SK-N-MC (cell line): ENCODE data around the gene PCDHGC4.

Source experiments
- FOXP2 ChIP-seq: optimal IDR thresholded peaks from 2 replicates; pipeline ENCODE3; 2011; ENCODE audit warnings: mild to moderate bottlenecking, moderate library complexity; ENCODE audit not compliant: insufficient read depth; ENCODE audit errors: extremely low read length, control extremely low read depth
- POLR2AphosphoS5 ChIP-seq: IDR thresholded peaks from 2 replicates; pipeline ENCODE4 v1.6.1; 2012; ENCODE audit warnings: mild to moderate bottlenecking, low read depth, low read length, borderline replicate concordance

DNA sequence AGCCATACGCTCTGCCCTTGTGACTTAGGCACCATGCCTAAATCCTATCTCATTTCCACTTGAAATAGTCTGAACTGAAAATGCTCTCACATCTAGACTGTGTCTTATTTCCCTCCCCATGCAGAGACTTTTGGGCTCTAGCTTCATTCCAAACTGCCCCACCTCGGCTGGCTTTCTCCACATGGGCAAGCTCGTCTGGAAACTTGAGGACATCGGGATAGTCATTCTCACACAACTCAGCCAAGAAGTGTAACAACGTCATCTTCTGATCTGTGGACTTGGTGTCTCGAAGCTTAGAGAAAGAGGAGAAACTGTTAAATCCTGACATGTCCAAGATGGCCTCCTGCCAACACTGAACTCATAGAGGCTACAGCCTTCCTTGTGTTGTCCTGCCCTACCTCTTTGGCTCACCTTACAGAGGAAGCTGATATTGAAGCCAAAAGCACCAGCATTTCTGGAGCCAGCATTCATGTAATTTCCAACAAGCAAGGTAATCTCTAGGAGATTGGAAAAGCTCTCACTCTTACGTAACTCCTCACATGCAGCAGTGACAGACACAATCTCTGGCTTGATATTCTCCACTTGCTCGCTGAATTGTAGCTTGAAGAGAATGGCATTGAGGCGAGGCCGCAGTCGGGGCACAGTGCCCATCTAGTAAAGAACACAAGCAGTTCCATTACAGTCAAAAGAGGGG lies 43.6 kb downstream of the PCDHGC4 start:
- TF ChIP-seq FOXP2 (no peak), POLR2AphosphoS5 (no peak)
